Activated CD8-positive, alpha-beta memory T cell treated with anti-CD3 and anti-CD28 coated beads, Interleukin-2, amount 50 U/mL, for 4 hours (primary cell): ENCODE measurements around the gene KRTAP10-6.

ENCODE experiments used
- DNase-seq: peaks from one replicate; pipeline ENCODE4 v3.0.0-alpha.2; 2020

Gene KRTAP10-6

GRCh38 chr21:44555200-44555875 lies 37.0 kb downstream of the KRTAP10-6 start:
- DNase-seq = no peak

- DNase-seq = peak; percentile 10
These were observed 39.6 kb downstream of the KRTAP10-6 start for GRCh38 chr21:44552681-44553080.

GRCh38 chr21:44552136-44552535 lies 40.2 kb downstream of the KRTAP10-6 start:
- no peak for DNase-seq

DNA sequence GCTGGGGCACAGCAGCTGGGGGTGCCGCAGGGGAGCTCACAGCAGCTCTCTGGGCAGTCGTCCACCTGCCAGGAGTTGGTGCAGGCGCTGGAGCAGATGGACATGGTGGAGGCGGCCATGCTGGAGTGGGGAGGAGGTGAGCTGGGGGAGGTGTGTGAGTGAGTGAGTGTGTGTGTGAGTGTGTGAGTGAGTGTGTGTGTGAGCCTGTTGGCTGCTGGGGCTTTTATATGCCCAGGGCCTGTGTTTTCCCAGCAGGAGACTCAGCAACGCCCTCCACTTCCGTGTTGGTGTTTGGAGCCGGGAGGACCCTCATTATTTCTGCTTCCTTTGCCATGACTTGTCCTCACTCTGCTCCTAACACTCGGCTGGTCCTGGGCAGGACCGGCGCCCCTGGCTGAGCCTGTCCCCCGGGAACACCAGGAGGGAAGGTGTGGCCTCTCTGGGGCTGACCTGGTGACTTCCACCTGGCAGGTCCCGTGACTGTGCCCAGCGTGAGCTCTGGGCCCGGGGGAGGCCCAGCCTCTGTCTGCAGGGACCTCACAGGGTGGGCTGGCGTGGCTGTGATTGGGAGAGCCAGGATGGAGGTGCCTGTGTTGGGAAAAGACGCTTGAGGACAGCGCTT lies 40.9 kb downstream of the KRTAP10-6 start, which contains the start of gene KRTAP10-2:
KRTAP10-2 (minus strand) TSS at position 166 of the 622 bp plus-strand sequence; CDS start at position 119, 47 bp downstream.
- DNase-seq = no peak

DNA sequence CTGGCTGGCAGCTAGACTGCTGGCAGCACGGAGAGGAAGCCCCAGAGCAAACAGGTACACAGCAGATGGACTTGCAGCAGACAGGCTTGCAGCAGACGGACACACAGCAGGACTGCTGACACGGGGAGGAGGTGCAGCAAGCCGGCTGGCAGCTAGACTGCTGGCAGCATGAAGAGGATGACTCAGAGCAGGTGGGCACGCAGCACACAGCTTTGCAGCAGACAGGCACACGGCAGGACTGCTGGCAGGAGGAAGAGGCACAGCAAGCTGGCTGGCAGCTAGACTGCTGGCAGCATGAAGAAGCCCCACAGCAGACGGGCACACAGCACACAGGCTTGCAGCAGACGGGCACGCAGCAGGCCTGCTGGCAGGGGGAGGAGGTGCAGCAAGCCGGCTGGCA lies 41.5 kb downstream of the KRTAP10-6 start:
- DNase-seq = peak; percentile 6

- DNase-seq = peak; percentile 10
These were observed 42.0 kb downstream of the KRTAP10-6 start for GRCh38 chr21:44550285-44550684.

DNA sequence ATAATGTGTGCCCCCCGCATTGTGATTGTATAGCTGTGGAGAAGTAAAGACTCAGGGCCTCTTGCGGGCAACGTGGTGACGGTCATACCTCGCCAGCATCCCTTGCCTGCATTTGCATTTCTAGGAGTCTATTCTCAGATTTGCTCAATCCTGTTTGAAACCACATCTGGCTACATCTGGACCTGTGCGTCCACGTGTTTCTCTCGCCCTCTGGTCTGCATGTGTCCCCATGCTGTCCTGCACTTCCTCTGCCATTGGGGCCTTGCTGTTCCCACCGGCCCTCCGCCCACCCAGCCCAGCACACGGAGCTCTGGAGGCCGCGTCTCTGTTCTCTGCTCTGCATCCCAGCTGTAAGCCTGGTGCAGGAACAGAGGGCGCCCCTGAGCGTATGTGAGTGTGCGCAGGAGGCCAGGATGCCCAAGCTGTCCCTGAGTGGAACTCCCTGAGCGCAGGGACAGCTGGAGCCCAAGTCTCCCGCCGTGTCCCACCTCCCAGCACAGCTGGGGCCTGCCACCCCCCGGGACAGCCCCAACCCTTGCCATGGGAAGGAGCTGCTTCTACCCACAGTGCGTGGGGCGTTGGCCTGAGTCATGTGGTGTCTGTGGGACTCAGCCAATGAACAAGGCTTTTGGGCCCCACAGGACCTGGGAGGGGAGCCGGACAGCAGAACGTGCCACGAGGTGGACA lies 42.6 kb downstream of the KRTAP10-6 start:
- peak; percentile 4 for DNase-seq

- DNase-seq = no peak
These were observed 43.4 kb downstream of the KRTAP10-6 start for GRCh38 chr21:44548922-44549321.

GRCh38 chr21:44548381-44548780 lies 43.9 kb downstream of the KRTAP10-6 start:
- no peak for DNase-seq

DNA sequence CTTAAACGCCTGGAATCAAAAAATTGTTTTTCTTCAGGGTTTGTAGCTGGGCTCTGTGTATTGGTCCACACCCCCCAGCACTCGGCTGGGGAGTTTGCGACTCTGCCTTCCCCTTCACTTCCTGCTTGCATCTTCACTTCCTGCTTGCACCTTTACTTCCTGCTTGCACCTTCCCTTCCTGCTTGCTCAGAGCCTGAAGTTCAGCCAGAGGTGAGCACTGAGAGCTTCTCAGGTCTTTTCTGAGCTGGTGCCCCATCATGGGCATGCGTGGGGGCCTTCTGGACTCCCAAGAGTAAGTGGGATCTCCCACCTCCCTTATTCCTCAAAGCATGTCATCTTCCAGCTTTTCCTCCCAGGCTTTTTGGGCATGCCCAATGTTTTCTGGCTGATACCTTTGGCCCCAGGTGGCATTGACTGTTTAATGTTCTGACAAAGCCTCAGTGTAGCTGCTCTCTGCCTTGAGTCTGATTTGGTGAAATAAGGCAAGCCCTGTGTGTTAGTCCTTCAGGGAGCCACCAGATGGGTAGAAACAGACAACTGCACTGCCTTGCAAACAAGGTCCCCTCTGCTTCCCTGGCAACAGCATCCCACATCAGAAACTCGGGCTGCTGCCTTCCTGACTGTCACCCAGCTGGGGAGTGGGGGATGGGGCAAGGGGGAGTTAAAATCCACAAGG lies 44.5 kb downstream of the KRTAP10-6 start:
- DNase-seq = no peak

DNA sequence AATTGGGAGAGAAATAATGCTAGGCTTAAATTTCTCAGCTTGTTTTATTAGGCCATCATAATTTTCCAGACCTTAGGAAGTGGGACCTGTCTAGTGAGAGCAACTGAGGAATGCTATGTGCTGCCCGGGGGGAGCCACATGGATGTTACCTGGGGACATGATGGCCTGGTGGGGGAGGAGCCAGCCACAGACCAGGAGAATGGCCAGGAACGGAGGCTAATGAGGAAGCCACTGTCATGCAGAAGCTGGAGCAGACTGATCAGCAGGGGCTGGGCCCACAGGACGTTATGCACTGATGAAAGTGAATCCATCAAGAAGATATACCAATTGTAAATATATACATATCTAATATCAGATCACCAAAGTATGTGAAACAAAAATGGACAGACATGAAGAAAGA lies 47.7 kb downstream of the KRTAP10-6 start:
- DNase-seq = no peak

- DNase-seq = no peak
These were observed 49.6 kb downstream of the KRTAP10-6 start for GRCh38 chr21:44542716-44543115.
